Diencephalon (tissue), 1 donor: ENCODE results near the gene FUT1. TPM values are rescaled to one million over a fixed set of nuclear protein-coding genes. Genes with fewer than 3 reads are reported as not detected.

Experiments
- small RNA-seq: library from RNA; depleted of rRNA; stranded (forward); fragments of <200 nt; gene quantifications from one replicate; pipeline ENCODE3, GENCODE V24; 2014
- total RNA-seq: library from RNA; depleted of rRNA; stranded (reverse); fragments of >200 nt; gene quantifications from one replicate; pipeline ENCODE4 v1.2.3, GENCODE V29; 2014

Gene FUT1
- 10.8 TPM for total RNA-seq

GRCh38 chr19:48752496-48753365 lies at the start of gene FUT1:
FUT1 (minus strand) TSS chr19:48752641; CDS start chr19:48751281, 1,360 bp downstream.

DNA sequence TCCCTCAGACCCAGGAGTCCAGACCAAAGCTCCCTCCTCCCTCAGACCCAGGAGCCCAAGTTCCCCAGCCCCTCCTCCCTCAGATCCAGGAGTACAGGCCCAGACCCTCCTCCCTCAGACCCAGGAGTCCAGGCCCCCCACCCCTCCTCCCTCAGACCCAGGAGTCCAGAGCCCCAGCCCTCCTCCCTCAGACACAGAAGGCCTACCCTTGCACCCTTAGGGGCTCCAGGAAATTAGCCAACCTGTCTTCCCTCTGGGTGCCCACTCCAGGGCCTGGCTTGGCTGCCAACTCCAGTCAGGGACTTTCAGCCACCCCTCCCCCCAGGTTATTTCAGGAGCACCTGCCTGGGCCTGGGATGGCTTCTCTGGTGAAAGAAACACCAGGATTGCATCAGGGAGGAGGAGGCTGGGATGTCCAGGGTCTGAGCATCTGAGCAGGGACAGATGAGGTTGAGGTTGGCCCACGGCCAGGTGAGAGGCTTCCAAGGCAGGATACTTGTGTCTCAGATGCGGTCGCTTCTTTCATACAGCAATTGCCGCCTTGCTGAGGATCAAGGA lies 2.7 kb upstream of the FUT1 start, which contains the start of gene FGF21:
Gene FGF21 (plus strand): TSS at position 441 of the 558 bp plus-strand sequence. CDS start 713 bp downstream, outside the sequence.

GRCh38 chr19:48746738-48747575 lies 5.5 kb downstream of the FUT1 start, which contains the start of gene IZUMO1:
IZUMO1 (minus strand) TSS chr19:48746909; CDS start chr19:48745859, 1,050 bp downstream.

DNA sequence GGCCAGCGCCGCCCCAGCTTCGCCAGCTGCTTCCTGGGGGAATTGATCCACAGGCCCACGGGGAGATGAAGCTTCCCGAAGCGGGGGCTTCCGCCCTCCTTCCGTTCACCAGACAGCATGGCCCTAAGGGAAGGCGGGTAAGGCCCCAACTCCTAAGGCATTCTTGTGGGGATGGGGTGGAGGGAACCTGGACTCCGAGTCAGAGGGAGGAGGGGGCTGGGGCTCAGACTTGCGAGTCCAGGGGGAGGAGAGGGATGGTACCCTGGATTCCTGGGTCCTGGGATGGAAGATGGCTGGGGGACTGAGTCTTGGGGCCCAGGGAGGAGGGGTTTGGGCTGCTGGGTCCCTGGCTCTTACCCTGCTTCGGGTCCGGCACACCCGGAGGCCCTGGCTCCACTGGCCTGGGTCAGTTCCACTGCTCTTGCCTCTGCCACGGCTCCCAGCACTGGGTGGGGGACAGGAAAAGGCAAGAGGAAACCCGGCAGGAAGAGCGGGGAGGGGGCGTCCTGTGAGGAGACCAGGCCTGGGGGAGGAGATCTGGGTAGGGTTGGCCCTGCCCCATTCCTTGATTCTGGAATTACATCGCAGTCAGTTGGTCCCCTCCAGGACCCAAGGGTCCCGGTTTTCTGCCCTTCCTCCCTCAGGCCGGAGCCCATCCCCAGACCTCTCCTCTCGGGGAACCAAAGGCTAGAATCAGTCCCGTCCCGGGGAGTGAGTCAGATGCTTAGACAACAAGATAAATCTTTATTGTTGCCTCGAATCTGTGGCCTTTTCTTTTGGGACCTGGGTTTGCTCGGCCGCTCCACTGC lies 12.1 kb downstream of the FUT1 start, which contains the start of gene RASIP1:
Gene RASIP1 (minus strand): TSS at position 447 of the 809 bp plus-strand sequence. CDS start 328 bp downstream, at position 119.

GRCh38 chr19:48719263-48720171 lies 32.9 kb downstream of the FUT1 start, which contains the start of gene MAMSTR:
MAMSTR (minus strand) TSS chr19:48719725; CDS start chr19:48719031, 694 bp downstream.

Small RNA genes within 50 kb of the gene (small RNA-seq; reads per million reads assigned to genes)
- not detected for gene RNU6-317P

Other genes with a start within 250 kb of the FUT1 start
- gene LMTK3, start 240.8 kb downstream of the FUT1 start, total RNA-seq, result 16.4 TPM
- not detected for gene SULT2B1, start 200.5 kb downstream of the FUT1 start, total RNA-seq
- not detected for gene SPACA4, start 145.9 kb downstream of the FUT1 start, total RNA-seq
- not detected for gene FAM83E, start 137.6 kb downstream of the FUT1 start, total RNA-seq
- 1,122 TPM for gene RPL18, start 133.5 kb downstream of the FUT1 start, total RNA-seq
- gene SPHK2, start 133.1 kb downstream of the FUT1 start, total RNA-seq, result 12.5 TPM
- gene DBP, start 115.3 kb downstream of the FUT1 start, total RNA-seq, result 7.6 TPM
- 21.9 TPM for gene CA11, start 106.5 kb downstream of the FUT1 start, total RNA-seq
- gene NTN5, start 79.6 kb downstream of the FUT1 start, total RNA-seq, result not detected
- gene FUT2, start 56.7 kb downstream of the FUT1 start, total RNA-seq, result 0.46 TPM
- gene MAMSTR, start 32.9 kb downstream of the FUT1 start, total RNA-seq, result 1.6 TPM
- gene RASIP1, start 12.0 kb downstream of the FUT1 start, total RNA-seq, result 4.8 TPM
- not detected for gene IZUMO1, start 5.7 kb downstream of the FUT1 start, total RNA-seq
- not detected for gene FGF21, start 2.9 kb upstream of the FUT1 start, total RNA-seq
- 17.1 TPM for gene BCAT2, start 58.4 kb upstream of the FUT1 start, total RNA-seq
- gene HSD17B14, start 83.8 kb upstream of the FUT1 start, total RNA-seq, result 5.3 TPM
- gene PLEKHA4, start 116.0 kb upstream of the FUT1 start, total RNA-seq, result 2.3 TPM
- gene PPP1R15A, start 119.8 kb upstream of the FUT1 start, total RNA-seq, result 21.5 TPM
- gene TULP2, start 146.1 kb upstream of the FUT1 start, total RNA-seq, result 0.46 TPM
- gene NUCB1, start 147.7 kb upstream of the FUT1 start, total RNA-seq, result 69.9 TPM
- gene DHDH, start 181.1 kb upstream of the FUT1 start, total RNA-seq, result 2.3 TPM
- 15.7 TPM for gene BAX, start 202.2 kb upstream of the FUT1 start, total RNA-seq
- 812 TPM for gene FTL, start 212.7 kb upstream of the FUT1 start, total RNA-seq
- 18.9 TPM for gene GYS1, start 240.7 kb upstream of the FUT1 start, total RNA-seq
- 113 TPM for gene RUVBL2, start 241.2 kb upstream of the FUT1 start, total RNA-seq